Tibial nerve (tissue), 3 donors: ENCODE results near the gene COA7.

Source experiments
- CTCF ChIP-seq, 5 experiments: fragments of 200-600 bp in 3 of 5; fragments of 450-650 bp in 2 of 5; sonication (generic) in 3 of 5; IDR thresholded peaks; one replicate each; pipeline ENCODE4 v1.5.1; 2016 to 2019; ENCODE audit warnings: antibody characterized with exemption in 5 of 5, mild to moderate bottlenecking in 3 of 5, moderate library complexity in 2 of 5
- POLR2A ChIP-seq, 2 donors: fragments of 450-650 bp; IDR thresholded peaks; one replicate each; pipeline ENCODE4 v1.6.1; 2017; ENCODE audit warnings: antibody characterized with exemption in 2 of 2, mild to moderate bottlenecking in 2 of 2, moderate library complexity in 2 of 2

- no peak for TF ChIP-seq CTCF (IDR thresholded peaks at IDR 0.05)
- no peak for TF ChIP-seq POLR2A (IDR thresholded peaks at IDR 0.05)
Observed at GRCh38 chr1:52686830-52687229, 11.3 kb downstream of the COA7 start.
